ENCODE results near the gene CELF4.

CELF4 gene

GRCh38 chr18:37501136-37501535 lies 64.5 kb downstream of the CELF4 start:
- FAIRE-seq (no peak), DNase-seq (ENCODE audit: insufficient read length, low spot score) (no peak)

- FAIRE-seq (no peak), DNase-seq (ENCODE audit: insufficient read length, low spot score) (no peak)
Measured at GRCh38 chr18:37499913-37500312, 65.7 kb downstream of the CELF4 start.

GRCh38 chr18:37499044-37499443 lies 66.6 kb downstream of the CELF4 start:
- DNase-seq (ENCODE audit: insufficient read length, low spot score) (no peak), FAIRE-seq (no peak)

GRCh38 chr18:37497853-37498518 lies 67.6 kb downstream of the CELF4 start:
- FAIRE-seq (no peak), DNase-seq (ENCODE audit: insufficient read length, low spot score) (no peak)

- FAIRE-seq: no peak
- DNase-seq (ENCODE audit: insufficient read length, low spot score): no peak
Measured at GRCh38 chr18:37496568-37496967, 69.0 kb downstream of the CELF4 start.

- no peak for DNase-seq (ENCODE audit: insufficient read length, low spot score)
- FAIRE-seq: no peak
Measured at GRCh38 chr18:37495354-37495753, 70.2 kb downstream of the CELF4 start.

- no peak for FAIRE-seq
- no peak for DNase-seq (ENCODE audit: insufficient read length, low spot score)
Measured at GRCh38 chr18:37494406-37494805, 71.2 kb downstream of the CELF4 start.

GRCh38 chr18:37493352-37493935 lies 72.2 kb downstream of the CELF4 start:
- no peak for DNase-seq (ENCODE audit: insufficient read length, low spot score)

GRCh38 chr18:37492952-37493351 lies 72.6 kb downstream of the CELF4 start:
- FAIRE-seq (no peak), DNase-seq (ENCODE audit: insufficient read length, low spot score) (no peak)

More at GRCh38 chr18:37493352-37493935, 72.2 kb downstream of the CELF4 start:
- FAIRE-seq: no peak

GRCh38 chr18:37491526-37491925 lies 74.1 kb downstream of the CELF4 start:
- no peak for DNase-seq (ENCODE audit: insufficient read length, low spot score)
- FAIRE-seq: no peak

GRCh38 chr18:37489998-37490397 lies 75.6 kb downstream of the CELF4 start:
- DNase-seq (ENCODE audit: insufficient read length, low spot score) (no peak), FAIRE-seq (no peak)

- DNase-seq (ENCODE audit: insufficient read length, low spot score): no peak
- FAIRE-seq: no peak
Measured at GRCh38 chr18:37489011-37489410, 76.6 kb downstream of the CELF4 start.

GRCh38 chr18:37487400-37487867 lies 78.2 kb downstream of the CELF4 start:
- no peak for FAIRE-seq
- DNase-seq (ENCODE audit: insufficient read length, low spot score): no peak

GRCh38 chr18:37486848-37487247 lies 78.8 kb downstream of the CELF4 start:
- FAIRE-seq (no peak), DNase-seq (ENCODE audit: insufficient read length, low spot score) (no peak)

GRCh38 chr18:37484983-37485834 lies 80.4 kb downstream of the CELF4 start:
- DNase-seq (ENCODE audit: insufficient read length, low spot score) (no peak), FAIRE-seq (no peak)

GRCh38 chr18:37483984-37484819 lies 81.4 kb downstream of the CELF4 start:
- DNase-seq (ENCODE audit: insufficient read length, low spot score) (no peak), FAIRE-seq (no peak)

- DNase-seq (ENCODE audit: insufficient read length, low spot score): peak; percentile 10
- FAIRE-seq: no peak
Measured at GRCh38 chr18:37483221-37483971, 82.2 kb downstream of the CELF4 start.

- no peak for FAIRE-seq
Measured at GRCh38 chr18:37482433-37482832, 83.2 kb downstream of the CELF4 start.

GRCh38 chr18:37482002-37482401 lies 83.6 kb downstream of the CELF4 start:
- DNase-seq (ENCODE audit: insufficient read length, low spot score): no peak
- no peak for FAIRE-seq

More at GRCh38 chr18:37482433-37482832, 83.2 kb downstream of the CELF4 start:
- DNase-seq (ENCODE audit: insufficient read length, low spot score): no peak

GRCh38 chr18:37481491-37481890 lies 84.1 kb downstream of the CELF4 start:
- DNase-seq (ENCODE audit: insufficient read length, low spot score): no peak
- FAIRE-seq: no peak
